SK-N-SH treated with all-trans-retinoic acid at 6 μM for 48 hours (cell line): ENCODE measurements around the gene SPR.

Source experiments
- ARNTL ChIP-seq: fragments of 450-650 bp; formaldehyde crosslinking; IDR thresholded peaks from 2 replicates; pipeline ENCODE4 v1.5.0; 2020; ENCODE audit warnings: low read depth, mild to moderate bottlenecking, moderate library complexity, borderline replicate concordance
- BACH2 ChIP-seq: fragments of 250-450 bp; sonication (Bioruptor Pico); IDR thresholded peaks from 2 replicates; pipeline ENCODE4 v1.9.0; 2021; ENCODE audit warnings: mild to moderate bottlenecking, borderline replicate concordance
- CSDC2 ChIP-seq: fragments of 250-450 bp; sonication (Bioruptor Pico); IDR thresholded peaks from 2 replicates; pipeline ENCODE4 v1.5.0; 2020; ENCODE audit warnings: mild to moderate bottlenecking, moderate library complexity
- ISL1 ChIP-seq: fragments of 250-450 bp; sonication (Bioruptor Pico); IDR thresholded peaks from 2 replicates; pipeline ENCODE4 v2.1.2; 2022; ENCODE audit warnings: mild to moderate bottlenecking, moderate library complexity
- OSR1 ChIP-seq: fragments of 250-450 bp; sonication (Bioruptor Pico); IDR thresholded peaks from 2 replicates; pipeline ENCODE4 v1.8.0; 2022; ENCODE audit warnings: moderate library complexity, mild to moderate bottlenecking, inconsistent platforms
- PATZ1 ChIP-seq: fragments of 250-450 bp; sonication (Bioruptor Pico); IDR thresholded peaks from 2 replicates; pipeline ENCODE4 v1.8.0; 2020; ENCODE audit warnings: mild to moderate bottlenecking, moderate library complexity, borderline replicate concordance
- POU6F1 ChIP-seq: fragments of 250-450 bp; sonication (Bioruptor Pico); IDR thresholded peaks from 2 replicates; pipeline ENCODE4 v1.8.0; 2021; ENCODE audit warnings: low read depth, mild to moderate bottlenecking, moderate library complexity, borderline replicate concordance
- PPARA ChIP-seq: fragments of 250-450 bp; sonication (Bioruptor Pico); IDR thresholded peaks from 2 replicates; pipeline ENCODE4 v1.5.0; 2020; ENCODE audit warnings: mild to moderate bottlenecking, borderline replicate concordance
- RARB ChIP-seq: fragments of 250-450 bp; sonication (Bioruptor Pico); IDR thresholded peaks from 2 replicates; pipeline ENCODE4 v1.8.0; 2021; ENCODE audit warnings: mild to moderate bottlenecking, moderate library complexity
- TOX ChIP-seq: fragments of 250-450 bp; sonication (Bioruptor Pico); IDR thresholded peaks from 2 replicates; pipeline ENCODE4 v1.8.0; 2021; ENCODE audit warnings: mild to moderate bottlenecking, moderate library complexity, borderline replicate concordance
- TSHZ2 ChIP-seq: fragments of 250-450 bp; sonication (Bioruptor Pico); IDR thresholded peaks from 2 replicates; pipeline ENCODE4 v1.5.0; 2020; ENCODE audit warnings: mild to moderate bottlenecking, moderate library complexity
- ZFP3 ChIP-seq: fragments of 250-450 bp; sonication (Bioruptor Pico); IDR thresholded peaks from 2 replicates; pipeline ENCODE4 v1.5.0; 2020; ENCODE audit warnings: mild to moderate bottlenecking, moderate library complexity
- ZNF70 ChIP-seq: fragments of 450-650 bp; formaldehyde crosslinking; IDR thresholded peaks from 2 replicates; pipeline ENCODE4 v1.5.0; 2020; ENCODE audit warnings: mild to moderate bottlenecking, moderate library complexity

- TF ChIP-seq TSHZ2 (CRISPR knock-in tag) (no peak), PATZ1 (CRISPR knock-in tag) (no peak), ARNTL (CRISPR knock-in tag) (no peak), ZFP3 (CRISPR knock-in tag) (no peak), RARB (CRISPR knock-in tag) (no peak), POU6F1 (CRISPR knock-in tag) (no peak), TOX (CRISPR knock-in tag) (no peak), OSR1 (CRISPR knock-in tag) (no peak), ISL1 (CRISPR knock-in tag) (no peak), CSDC2 (CRISPR knock-in tag) (no peak), PPARA (CRISPR knock-in tag) (no peak), BACH2 (no peak), ZNF70 (CRISPR knock-in tag) (no peak)
Measured at GRCh38 chr2:72934683-72935610, 47.7 kb downstream of the SPR start.
